Thoracic aorta (tissue), 2 donors: Measurements from ENCODE around the gene CERK. TPM values are rescaled to one million over a fixed set of nuclear protein-coding genes. Genes with fewer than 3 reads are reported as not detected.

Experiments used
- ATAC-seq: fragments of 150-250 bp; one replicate; pipeline ENCODE4 v1.8.0; 2017; ENCODE audit warnings: low read depth; ENCODE audit not compliant: insufficient number of reproducible peaks, low FRiP score
- DNase-seq: peaks from one replicate; pipeline ENCODE4 v3.0.0-alpha.2; 2020; ENCODE audit warnings: low spot score
- H3K27ac ChIP-seq, 2 donors: fragments of 200-600 bp; sonication (generic); 1 replicate in 1 of 2; 2 replicates in 1 of 2; pipeline ENCODE4 v1.5.1; 2016; ENCODE audit warnings: mild to moderate bottlenecking in 2 of 2, moderate library complexity in 2 of 2
- H3K27me3 ChIP-seq: fragments of 200-600 bp; sonication (generic); replicated peaks from 2 replicates; pipeline ENCODE4 v1.6.0; 2016; ENCODE audit warnings: mild to moderate bottlenecking; ENCODE audit not compliant: insufficient read depth
- H3K36me3 ChIP-seq: fragments of 200-600 bp; sonication (generic); one replicate; pipeline ENCODE4 v1.5.1; 2016
- H3K4me1 ChIP-seq, 2 donors: fragments of 200-600 bp; sonication (generic); 1 replicate in 1 of 2; 2 replicates in 1 of 2; pipeline versions ENCODE4 v1.5.1 to v1.6.0; 2016; ENCODE audit warnings: low read depth in 2 of 2, mild to moderate bottlenecking in 1 of 2; ENCODE audit not compliant: control insufficient read depth in 1 of 2
- H3K4me3 ChIP-seq: fragments of 200-600 bp; sonication (generic); 2 replicates; pipeline ENCODE4 v1.5.1; 2016; ENCODE audit warnings: mild to moderate bottlenecking
- H3K9me3 ChIP-seq: fragments of 200-600 bp; sonication (generic); 2 replicates; pipeline ENCODE4 v1.5.1; 2016
- CTCF ChIP-seq: fragments of 200-600 bp; sonication (generic); IDR thresholded peaks from one replicate; pipeline ENCODE4 v1.5.1; 2019; ENCODE audit warnings: antibody characterized with exemption
- total RNA-seq, 2 donors: library from RNA; depleted of rRNA; stranded (reverse); fragments of >200 nt; gene quantifications; one replicate each; pipeline versions ENCODE4 v1.1.0 to v1.2.3, GENCODE V29; 2016

CERK gene
- total RNA-seq, 2 donors from 2014 or later = 65.5 to 72.8 TPM

- Histone ChIP-seq H3K4me1 (no peaks in the 10 kb centered on the region), H3K36me3 (peaks cover 16% of the 10 kb centered on the region), H3K9me3 (no peaks in the 10 kb centered on the region), H3K4me3 (no peak overlapping the region), H3K27me3 (no peaks in the 10 kb centered on the region), H3K27ac (no peak overlapping the region)
- ATAC-seq = no peak
- no peak for TF ChIP-seq CTCF
- DNase-seq = no peak
Observed at GRCh38 chr22:46665751-46666280, 72.2 kb downstream of the CERK start.

- H3K9me3 ChIP-seq = no peaks in the 10 kb centered on the region
- H3K27ac ChIP-seq = no peak overlapping the region
- H3K27me3 ChIP-seq = no peaks in the 10 kb centered on the region
- ATAC-seq (no peak), DNase-seq (no peak)
- no peaks in the 10 kb centered on the region for H3K4me1 ChIP-seq
- H3K4me3 ChIP-seq = no peak overlapping the region
- TF ChIP-seq CTCF = no peak
- peaks cover 16% of the 10 kb centered on the region for H3K36me3 ChIP-seq
Observed at GRCh38 chr22:46665151-46665695, 72.8 kb downstream of the CERK start.

- Histone ChIP-seq H3K4me3 (no peak overlapping the region), H3K9me3 (no peaks in the 10 kb centered on the region), H3K4me1 (no peaks in the 10 kb centered on the region), H3K36me3 (peaks cover 16% of the 10 kb centered on the region), H3K27ac (no peak overlapping the region), H3K27me3 (no peaks in the 10 kb centered on the region)
- ATAC-seq (no peak), DNase-seq (no peak)
- no peak for TF ChIP-seq CTCF
Observed at GRCh38 chr22:46664301-46664855, 73.7 kb downstream of the CERK start.

GRCh38 chr22:46663436-46664100, 74.5 kb downstream of the CERK start:
- Histone ChIP-seq H3K27ac (no peak overlapping the region), H3K36me3 (peaks cover 12% of the 10 kb centered on the region), H3K27me3 (no peaks in the 10 kb centered on the region), H3K4me1 (no peaks in the 10 kb centered on the region), H3K9me3 (no peaks in the 10 kb centered on the region), H3K4me3 (no peak overlapping the region)
- no peak for DNase-seq
- no peak for TF ChIP-seq CTCF
- ATAC-seq = no peak

- H3K9me3 ChIP-seq = no peaks in the 10 kb centered on the region
- H3K27ac ChIP-seq = no peak overlapping the region
- DNase-seq = no peak
- no peak overlapping the region for H3K4me3 ChIP-seq
- peaks cover 8% of the 10 kb centered on the region for H3K36me3 ChIP-seq
- no peak for TF ChIP-seq CTCF
- H3K4me1 ChIP-seq = no peaks in the 10 kb centered on the region
- no peak for ATAC-seq
- no peaks in the 10 kb centered on the region for H3K27me3 ChIP-seq
Observed at GRCh38 chr22:46663001-46663400, 75.1 kb downstream of the CERK start.
